Superior temporal gyrus (tissue), 1 donor: ENCODE data around the gene TSPEAR.
A peak's percentile ranks its signal among the peaks of the same experiment; 100 is the strongest.

Source experiments
- DNase-seq: peaks from one replicate; pipeline ENCODE4 v3.0.0-alpha.2; 2016; ENCODE audit errors: extremely low spot score

The TSPEAR gene

DNA sequence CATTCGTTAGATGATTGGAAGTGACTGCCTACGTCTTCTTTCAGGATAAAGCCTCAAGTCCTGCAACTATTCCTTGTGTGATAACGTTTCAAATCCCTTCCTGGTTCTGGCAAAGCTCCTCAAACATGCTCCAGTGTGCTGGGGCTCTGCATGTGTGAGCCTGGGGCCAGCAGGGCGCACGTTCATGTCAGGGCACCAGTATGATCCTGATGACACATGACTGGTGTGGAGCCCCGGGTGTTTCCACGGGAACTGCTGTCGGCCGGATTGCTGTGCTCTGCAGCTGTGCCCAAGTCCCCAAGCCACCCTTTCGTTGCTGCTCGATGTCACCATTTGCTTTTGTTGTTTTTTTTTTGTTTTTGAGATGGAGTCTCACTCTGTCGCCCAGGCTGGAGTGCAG is 192.7 kb downstream of the TSPEAR start:
- DNase-seq: no peak

DNA sequence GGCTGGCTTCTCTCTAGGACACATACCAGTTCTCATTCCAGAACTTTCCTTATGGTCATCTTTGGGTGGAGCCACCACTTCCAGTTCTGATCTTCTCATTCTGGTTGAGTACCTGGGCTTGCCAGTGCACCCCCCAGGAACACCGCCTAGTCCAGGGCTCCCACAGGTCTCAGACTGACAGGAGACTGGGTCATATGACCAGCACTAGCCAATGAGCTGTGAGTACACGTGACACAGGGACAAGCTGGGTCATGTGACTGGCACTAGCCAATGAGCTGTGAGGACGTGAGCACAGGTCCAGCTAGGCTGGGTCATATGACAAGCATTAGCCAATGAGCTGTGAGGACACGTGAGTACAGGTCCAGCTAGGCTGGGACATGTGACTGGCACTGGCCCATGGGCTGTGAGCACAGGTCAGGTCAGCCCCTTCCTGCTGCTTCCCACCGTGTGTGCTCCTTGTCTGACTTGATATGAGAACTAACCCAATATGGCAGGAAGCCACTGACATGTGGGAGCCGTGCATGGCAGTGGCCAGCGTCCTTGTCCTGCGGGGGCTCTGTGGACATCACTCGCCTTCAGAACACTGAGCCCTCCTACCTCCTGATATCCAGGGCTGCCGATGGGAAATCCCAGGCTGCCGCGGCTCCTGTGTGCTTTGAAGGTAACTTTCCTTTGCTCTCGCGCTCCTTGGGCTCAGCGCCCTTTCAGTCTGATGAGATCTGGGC is 194.0 kb downstream of the TSPEAR start:
- DNase-seq: peak; percentile 63

DNA sequence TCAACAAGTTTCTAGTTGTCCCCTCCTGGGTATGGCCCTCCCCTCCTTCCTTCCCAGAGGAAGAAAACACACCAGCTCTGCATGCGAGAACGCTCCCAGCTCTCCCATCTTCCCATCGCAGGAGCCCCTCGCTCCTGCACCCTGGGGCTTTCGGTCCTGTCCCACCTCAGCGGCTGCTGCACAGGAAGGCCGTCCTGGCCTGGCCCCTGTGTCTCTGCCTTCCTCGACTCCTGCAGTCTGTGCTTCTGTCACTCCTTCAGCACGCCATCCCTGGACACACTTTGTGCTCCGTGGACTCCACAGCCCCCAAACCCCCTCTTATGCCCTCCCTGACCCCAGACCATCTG is 194.6 kb downstream of the TSPEAR start:
- no peak for DNase-seq

- DNase-seq: no peak
These were observed 195.0 kb downstream of the TSPEAR start for GRCh38 chr21:44516342-44516741.

DNA sequence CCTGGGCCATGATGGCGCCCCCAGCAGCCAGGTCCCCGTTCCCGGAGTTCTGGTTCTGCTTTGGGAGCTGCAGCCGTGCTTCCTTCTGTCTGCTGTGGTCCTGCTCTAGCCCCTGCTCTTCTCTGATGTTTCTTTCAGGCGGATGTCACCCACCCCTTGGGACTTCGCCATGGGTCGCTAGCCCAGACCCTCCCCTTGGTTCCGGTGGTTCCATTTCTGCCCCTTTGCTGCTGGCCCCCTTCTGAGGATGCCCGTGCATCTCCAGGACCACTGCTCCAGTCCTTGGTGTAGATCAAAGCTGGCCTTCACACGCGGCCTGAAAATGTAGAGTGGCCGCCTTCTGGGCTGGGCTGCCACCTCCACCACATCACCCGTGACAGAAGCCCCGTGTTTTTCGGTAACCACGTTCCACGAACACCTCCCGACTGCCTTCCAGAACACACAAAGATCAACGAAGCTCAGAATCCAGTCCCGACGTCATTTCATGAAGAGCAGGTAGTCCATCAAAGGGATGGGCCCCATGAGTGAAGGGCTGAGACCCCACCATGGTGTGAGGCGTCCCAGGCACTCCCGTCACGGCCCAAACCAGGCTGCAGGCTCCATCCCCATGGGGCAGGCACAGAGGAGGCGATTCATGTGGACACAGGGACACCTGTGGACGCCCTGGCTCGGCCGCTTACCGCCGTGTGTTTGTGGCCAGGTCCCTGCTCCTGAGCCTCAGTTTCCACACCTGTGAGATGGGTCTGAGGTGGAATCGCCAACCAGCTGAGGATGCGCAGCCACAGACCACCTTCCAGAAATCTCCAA is 195.8 kb downstream of the TSPEAR start:
- no peak for DNase-seq

GRCh38 chr21:44514746-44515358 is 196.5 kb downstream of the TSPEAR start:
- DNase-seq: no peak

GRCh38 chr21:44514218-44514520 is 197.2 kb downstream of the TSPEAR start:
- DNase-seq: no peak

- DNase-seq: no peak
These were observed 197.8 kb downstream of the TSPEAR start for GRCh38 chr21:44513389-44514217.

DNA sequence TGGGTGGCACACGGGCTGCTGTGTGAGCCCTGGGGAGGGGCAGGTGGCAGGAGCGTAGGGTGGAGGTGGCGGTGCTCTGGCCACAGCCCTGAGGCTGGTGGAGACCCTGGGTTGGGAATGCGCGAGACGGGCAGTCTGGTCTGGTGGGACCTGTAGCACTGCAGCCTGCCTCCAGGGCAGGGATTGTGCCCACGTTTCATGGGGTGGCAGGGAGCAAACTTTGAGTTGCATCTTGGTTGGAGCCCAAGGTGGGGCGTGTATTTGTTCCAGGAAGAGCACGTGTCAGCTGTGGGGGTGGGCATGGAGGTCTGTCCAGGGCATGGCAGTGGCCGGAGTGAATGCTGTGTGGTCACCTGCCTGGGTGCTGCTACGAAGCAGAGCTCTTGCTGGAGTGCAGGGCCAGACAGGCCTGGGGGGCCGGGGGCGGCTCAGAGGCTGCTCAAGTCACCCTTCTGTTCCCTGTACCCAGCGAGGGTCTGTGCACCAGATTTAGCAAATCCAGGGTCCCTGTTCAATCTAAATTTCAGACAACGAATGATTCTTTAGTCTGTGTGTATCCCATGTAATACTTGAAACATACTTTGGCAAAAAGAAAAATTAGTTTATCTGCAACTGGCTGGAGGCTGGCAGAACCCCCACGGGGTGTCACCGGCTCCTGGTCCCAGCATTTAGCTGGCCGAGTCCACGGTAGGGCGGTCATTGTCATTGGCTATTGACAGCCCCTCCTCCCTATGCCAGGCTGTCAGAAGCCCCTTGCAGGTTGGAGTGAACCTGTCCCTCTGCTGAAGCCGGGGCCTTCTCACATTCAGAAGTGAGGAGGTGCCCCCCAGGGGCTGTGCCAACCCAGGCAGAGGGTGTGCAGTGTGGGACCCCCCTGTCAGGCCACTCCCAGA is 198.6 kb downstream of the TSPEAR start:
- DNase-seq: no peak

- DNase-seq: no peak
These were observed 199.5 kb downstream of the TSPEAR start for GRCh38 chr21:44511938-44512275.

GRCh38 chr21:44511219-44511937 is 200.0 kb downstream of the TSPEAR start:
- DNase-seq: peak; percentile 12

DNA sequence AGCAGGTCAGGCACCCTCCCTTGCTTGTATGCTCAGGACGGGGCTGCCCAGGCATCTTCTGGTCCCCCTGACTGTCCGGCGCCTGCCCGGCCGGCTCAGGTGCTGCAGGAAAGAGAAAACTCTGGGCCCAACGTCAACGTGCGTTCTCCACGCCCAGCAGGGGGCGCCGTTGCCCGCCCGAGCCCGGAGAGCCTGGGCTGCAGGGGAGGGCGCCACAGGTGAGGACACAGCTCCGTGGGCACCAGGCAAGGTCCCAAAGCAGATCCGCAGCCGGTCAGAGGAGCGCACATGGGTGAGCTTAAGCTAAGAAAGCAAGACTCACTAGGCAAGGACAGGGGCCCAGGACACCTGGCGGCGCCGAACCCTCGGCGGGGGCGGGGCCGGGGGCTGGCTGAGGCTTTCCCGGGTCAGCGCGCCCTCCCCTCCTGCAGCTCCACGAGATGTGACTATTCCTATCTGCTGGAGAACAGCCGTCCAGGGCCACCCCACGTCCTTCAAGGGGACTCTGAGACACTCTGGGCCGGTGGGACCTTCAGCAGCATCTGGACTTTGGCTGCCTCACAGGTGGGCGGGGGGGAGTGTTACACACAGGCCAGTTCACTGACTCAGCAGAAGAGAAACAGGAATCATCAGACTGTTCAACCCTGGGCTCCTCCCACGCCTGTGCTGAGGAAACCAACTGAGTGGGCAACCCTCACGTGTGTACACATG is 200.7 kb downstream of the TSPEAR start:
- no peak for DNase-seq

DNA sequence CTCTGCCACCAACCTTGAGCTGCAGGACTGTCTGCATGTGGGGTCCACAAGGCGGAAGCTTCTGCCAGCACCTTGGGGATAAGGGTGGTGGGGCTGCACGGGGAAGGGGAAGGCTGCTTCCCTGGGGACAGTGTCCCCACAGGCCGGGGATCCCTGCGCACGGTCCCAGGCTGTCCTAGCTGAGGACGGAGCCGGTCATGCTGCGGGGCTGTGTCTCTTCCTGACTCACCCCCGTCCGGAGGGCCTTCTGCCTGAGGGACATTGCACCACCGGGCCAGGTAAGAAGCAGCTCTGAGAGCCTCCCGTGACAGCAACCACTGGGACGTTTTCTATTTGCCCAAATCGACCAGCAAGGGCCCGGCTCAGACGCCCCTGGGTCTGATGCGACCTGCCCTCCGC is 201.3 kb downstream of the TSPEAR start:
- DNase-seq: no peak

- DNase-seq: peak; percentile 12
These were observed 201.8 kb downstream of the TSPEAR start for GRCh38 chr21:44509539-44509938.

GRCh38 chr21:44508711-44509445 is 202.5 kb downstream of the TSPEAR start:
- DNase-seq: no peak

DNA sequence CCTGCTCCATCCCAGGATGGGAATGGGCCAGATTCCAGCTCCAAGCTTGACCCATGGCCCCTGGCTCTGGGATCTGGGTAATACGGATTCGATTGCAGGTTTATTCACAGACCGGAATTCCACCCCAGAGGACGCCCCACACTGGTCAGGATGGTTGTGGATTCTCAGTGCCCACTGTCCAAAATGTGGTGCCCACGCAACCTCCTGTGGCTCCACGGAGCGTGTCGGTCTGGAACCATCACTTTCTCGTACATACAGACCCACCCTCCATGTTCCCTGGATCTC is 203.0 kb downstream of the TSPEAR start:
- no peak for DNase-seq

DNA sequence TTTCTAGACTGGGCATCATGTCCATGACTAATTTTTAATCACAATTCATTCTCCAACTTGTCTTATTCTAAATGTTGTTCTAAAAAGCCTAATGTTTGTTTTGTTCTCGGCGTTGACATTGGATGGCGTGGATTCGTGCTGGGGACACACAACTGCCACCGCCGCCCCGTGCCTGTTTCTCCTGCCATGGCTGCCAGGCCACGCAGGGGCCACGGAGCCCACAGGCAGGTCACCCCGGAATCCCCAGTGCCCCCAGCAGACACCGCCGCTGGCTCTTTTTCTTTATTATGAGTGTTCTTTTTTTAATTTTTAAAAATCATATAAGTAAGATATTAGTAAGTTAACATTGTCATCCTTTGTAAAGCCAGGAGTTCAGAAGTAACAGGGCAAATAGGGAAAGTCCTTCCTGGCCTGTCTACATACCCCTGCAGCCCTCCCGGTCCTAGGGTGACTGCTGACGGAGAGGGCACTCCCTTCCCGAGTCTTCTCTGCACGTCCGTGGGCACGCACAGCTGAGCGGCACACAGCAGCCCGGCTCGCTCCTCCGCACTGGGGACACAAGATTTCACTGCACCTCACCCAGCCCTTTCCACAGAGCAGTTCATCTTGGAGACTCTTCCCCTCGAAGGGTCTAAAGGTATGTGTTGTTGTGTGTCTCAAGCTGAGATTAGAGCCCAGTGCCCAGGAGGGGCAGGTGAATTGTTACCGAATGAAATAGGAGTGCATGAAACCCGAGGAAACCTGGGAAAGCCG is 203.5 kb downstream of the TSPEAR start:
- no peak for DNase-seq

DNA sequence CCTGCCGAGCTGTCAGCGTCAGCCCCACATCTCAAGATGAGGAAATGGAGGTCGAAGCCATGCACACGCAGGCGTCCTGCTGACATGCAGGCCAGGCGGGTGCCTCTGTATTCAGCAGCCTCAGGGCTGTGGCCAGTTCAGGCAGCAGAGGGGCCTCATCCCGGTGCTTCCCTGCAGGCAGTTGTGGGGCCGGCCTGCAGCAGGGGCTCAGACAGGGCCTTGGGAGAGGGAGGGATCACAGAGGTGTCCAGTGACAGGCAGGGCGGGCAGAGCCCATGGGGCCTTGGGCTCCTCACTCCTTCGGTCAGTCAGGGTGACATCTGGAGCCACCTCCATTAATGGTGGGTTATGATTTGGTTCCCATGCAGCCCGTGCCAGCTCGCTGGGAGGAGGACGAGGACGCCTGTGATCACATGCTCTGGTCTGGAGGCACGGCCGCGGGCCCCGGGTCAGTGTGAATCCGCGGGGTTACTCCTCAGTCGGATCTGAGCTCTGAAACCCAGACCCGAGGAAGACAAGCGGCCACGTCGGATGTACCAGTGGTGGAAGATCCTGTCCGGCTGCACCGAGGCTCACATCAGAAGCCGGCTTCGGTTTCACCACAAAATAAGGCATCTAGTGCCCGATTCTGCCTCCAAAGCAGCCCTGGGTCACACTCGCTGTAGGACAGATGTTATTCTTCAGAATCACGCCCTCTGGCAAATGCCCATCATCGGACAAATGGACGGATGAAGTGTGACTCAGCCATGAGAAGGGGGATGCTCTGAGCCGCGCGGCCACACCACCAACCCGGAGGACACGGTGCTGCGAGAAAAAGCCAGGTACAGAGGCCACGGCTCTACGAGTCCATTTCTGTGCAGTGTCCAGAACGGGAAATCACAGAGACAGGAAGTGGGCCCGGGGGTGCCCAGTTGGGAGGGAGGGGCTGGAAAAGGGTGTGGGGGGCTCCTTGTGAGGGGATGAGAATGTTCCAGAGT is 204.8 kb downstream of the TSPEAR start:
- DNase-seq: no peak
